ENCODE measurements around the gene MYO18A. TPM values are rescaled to one million over a fixed set of nuclear protein-coding genes. Genes with fewer than 3 reads are reported as not detected.

The MYO18A gene
- total and polyA plus RNA-seq, 10 of the 15 experiments (the other 5 are each of a cell fraction or from before 2014, with no cell fraction given): 2.9 to 66.0 (median 24.5) TPM

DNA sequence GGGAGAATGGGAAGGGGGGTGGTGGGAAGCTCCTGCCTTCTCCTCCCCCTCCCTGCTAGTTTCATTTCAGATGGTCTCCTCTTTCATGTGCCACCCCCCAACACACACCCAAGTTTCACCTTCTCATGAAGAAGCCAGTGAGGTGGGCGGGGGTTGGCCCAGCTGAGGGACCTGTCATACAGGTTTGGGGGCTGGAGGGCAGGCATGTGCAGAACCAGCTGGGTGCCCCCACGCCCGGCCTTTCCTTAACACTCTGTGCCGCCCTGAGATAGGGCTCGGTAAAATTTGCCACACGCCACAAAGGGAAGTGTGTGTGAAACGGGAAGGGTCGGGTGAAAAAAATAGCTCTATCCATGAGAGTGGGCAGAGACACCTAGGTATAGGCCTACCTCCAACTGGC, 79.9 kb downstream of the MYO18A start:
- DNase-seq (ENCODE audit: low read depth, low spot score): no peak
- in situ Hi-C loops (cut with MboI): no loop called here
- FAIRE-seq: no peak

DNA sequence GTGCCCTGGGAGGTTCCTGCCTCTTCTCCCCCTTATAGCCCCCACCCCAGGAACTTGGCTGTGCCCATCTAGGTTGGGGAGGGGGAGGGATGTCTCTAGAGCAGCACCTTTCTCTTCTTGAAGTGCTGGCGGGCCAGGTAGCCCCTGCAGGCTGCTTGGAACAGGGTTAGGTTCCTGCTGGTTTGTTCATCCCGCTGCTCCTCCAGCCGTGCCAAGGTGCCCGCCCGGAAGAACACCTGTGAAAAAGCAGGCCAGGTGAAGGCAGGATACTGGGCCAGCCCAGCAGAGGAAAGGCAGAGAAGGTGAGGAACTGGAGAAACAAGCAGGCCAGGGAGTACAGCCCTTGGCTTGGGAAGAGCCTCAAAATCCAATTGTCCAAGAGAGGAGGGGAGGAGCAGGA, 80.7 kb downstream of the MYO18A start:
- in situ Hi-C loops (cut with MboI): no loop called here
- H3K36me3 ChIP-seq (ENCODE audit: control insufficient read depth in 2 of 2, insufficient read depth in 2 of 2, low read length in 1 of 2): peaks cover 10 to 18% of the 10 kb centered on the region in 2 experiments; a peak in 3 of 4 replicates
- BruUV-seq (replicated peaks): no TSS peak
- WGBS (ENCODE audit: insufficient coverage, insufficient replicate concordance, low lambda C conversion rate, missing lambda C conversion rate): 94% methylated on average over 5 of the region's 5 CpGs
- no peaks in the 10 kb centered on the region for H3K27me3 ChIP-seq (replicated peaks in 1 of 2; ENCODE audit: control insufficient read depth in 2 of 2, insufficient read depth in 2 of 2, low read length in 1 of 2)
- no peaks in the 10 kb centered on the region for H4K20me1 ChIP-seq (ENCODE audit: control insufficient read depth, insufficient read depth)
- no peak overlapping the region for H3K27ac ChIP-seq (ENCODE audit: control insufficient read depth, insufficient read depth)
- POLR2A ChIA-PET: no interaction called here
- H3K4me3 ChIP-seq: no peak overlapping the region
- RAD21 ChIA-PET (ENCODE audit: unreplicated experiment): no interaction called here
- H3K9ac ChIP-seq (ENCODE audit: control insufficient read depth, insufficient read depth, low read length): no peak overlapping the region
- CTCF ChIA-PET: interaction anchor here (4.4 kb wide), 1 partner anchor 17 kb away, joined by 24 read pairs; no protein-coding TSS in a partner anchor
- H3K4me1 ChIP-seq (ENCODE audit: control insufficient read depth, insufficient read depth, low read length): no peaks in the 10 kb centered on the region
- SMC1A ChIA-PET (ENCODE audit: uncharacterized antibody, unreplicated experiment): no interaction called here
- DNase-seq (ENCODE audit: low read depth, low spot score) (no peak), ATAC-seq (no peak), FAIRE-seq (no peak)
- no peak overlapping the region for H3K4me2 ChIP-seq (ENCODE audit: control insufficient read depth, insufficient read depth)
- no peaks in the 10 kb centered on the region for H3K79me2 ChIP-seq (ENCODE audit: control insufficient read depth, insufficient read depth, low read length)
- intact Hi-C loops (cut with micrococcal nuclease; ENCODE audit: unreplicated experiment): no loop called here
- no peak overlapping the region for H2AFZ ChIP-seq (ENCODE audit: control insufficient read depth, low read depth, low read length)
- no peaks in the 10 kb centered on the region for H3K9me3 ChIP-seq (replicated peaks; ENCODE audit: control insufficient read depth, insufficient read depth, low read length)
- TF ChIP-seq KAT2A (conservative IDR thresholded peaks at IDR 0.05; ENCODE audit: control insufficient read depth, low read depth, low read length) (no peak), POLR2AphosphoS5 (IDR thresholded peaks at IDR 0.05; ENCODE audit: low read length) (no peak), TCF12 (IDR thresholded peaks at IDR 0.05; ENCODE audit: low read depth, low read length) (no peak), TCF7 (IDR thresholded peaks at IDR 0.05; ENCODE audit: borderline replicate concordance) (no peak), CBX5 (IDR thresholded peaks at IDR 0.05; ENCODE audit: low read depth) (no peak)
- TF ChIP-seq, protein P1, sequence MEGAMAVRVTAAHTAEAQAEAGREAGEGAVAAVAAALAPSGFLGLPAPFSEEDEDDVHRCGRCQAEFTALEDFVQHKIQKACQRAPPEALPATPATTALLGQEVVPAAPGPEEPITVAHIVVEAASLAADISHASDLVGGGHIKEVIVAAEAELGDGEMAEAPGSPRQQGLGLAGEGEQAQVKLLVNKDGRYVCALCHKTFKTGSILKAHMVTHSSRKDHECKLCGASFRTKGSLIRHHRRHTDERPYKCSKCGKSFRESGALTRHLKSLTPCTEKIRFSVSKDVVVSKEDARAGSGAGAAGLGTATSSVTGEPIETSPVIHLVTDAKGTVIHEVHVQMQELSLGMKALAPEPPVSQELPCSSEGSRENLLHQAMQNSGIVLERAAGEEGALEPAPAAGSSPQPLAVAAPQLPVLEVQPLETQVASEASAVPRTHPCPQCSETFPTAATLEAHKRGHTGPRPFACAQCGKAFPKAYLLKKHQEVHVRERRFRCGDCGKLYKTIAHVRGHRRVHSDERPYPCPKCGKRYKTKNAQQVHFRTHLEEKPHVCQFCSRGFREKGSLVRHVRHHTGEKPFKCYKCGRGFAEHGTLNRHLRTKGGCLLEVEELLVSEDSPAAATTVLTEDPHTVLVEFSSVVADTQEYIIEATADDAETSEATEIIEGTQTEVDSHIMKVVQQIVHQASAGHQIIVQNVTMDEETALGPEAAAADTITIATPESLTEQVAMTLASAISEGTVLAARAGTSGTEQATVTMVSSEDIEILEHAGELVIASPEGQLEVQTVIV (IDR thresholded peaks at IDR 0.05; ENCODE audit: borderline replicate concordance, partially characterized antibody): no peak
- TF ChIP-seq, protein P2, sequence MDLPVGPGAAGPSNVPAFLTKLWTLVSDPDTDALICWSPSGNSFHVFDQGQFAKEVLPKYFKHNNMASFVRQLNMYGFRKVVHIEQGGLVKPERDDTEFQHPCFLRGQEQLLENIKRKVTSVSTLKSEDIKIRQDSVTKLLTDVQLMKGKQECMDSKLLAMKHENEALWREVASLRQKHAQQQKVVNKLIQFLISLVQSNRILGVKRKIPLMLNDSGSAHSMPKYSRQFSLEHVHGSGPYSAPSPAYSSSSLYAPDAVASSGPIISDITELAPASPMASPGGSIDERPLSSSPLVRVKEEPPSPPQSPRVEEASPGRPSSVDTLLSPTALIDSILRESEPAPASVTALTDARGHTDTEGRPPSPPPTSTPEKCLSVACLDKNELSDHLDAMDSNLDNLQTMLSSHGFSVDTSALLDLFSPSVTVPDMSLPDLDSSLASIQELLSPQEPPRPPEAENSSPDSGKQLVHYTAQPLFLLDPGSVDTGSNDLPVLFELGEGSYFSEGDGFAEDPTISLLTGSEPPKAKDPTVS (IDR thresholded peaks at IDR 0.05; ENCODE audit: low read depth, low read length): no peak
- TF ChIP-seq, protein P3, sequence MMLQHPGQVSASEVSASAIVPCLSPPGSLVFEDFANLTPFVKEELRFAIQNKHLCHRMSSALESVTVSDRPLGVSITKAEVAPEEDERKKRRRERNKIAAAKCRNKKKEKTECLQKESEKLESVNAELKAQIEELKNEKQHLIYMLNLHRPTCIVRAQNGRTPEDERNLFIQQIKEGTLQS (IDR thresholded peaks at IDR 0.05; ENCODE audit: borderline replicate concordance, extremely low read depth, low read depth, low read length): no peak
- TF ChIP-seq, protein P4, sequence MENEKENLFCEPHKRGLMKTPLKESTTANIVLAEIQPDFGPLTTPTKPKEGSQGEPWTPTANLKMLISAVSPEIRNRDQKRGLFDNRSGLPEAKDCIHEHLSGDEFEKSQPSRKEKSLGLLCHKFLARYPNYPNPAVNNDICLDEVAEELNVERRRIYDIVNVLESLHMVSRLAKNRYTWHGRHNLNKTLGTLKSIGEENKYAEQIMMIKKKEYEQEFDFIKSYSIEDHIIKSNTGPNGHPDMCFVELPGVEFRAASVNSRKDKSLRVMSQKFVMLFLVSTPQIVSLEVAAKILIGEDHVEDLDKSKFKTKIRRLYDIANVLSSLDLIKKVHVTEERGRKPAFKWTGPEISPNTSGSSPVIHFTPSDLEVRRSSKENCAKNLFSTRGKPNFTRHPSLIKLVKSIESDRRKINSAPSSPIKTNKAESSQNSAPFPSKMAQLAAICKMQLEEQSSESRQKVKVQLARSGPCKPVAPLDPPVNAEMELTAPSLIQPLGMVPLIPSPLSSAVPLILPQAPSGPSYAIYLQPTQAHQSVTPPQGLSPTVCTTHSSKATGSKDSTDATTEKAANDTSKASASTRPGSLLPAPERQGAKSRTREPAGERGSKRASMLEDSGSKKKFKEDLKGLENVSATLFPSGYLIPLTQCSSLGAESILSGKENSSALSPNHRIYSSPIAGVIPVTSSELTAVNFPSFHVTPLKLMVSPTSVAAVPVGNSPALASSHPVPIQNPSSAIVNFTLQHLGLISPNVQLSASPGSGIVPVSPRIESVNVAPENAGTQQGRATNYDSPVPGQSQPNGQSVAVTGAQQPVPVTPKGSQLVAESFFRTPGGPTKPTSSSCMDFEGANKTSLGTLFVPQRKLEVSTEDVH (IDR thresholded peaks at IDR 0.05; ENCODE audit: low read depth, partially characterized antibody): no peak

More for the DNA sequence above, 79.9 kb downstream of the MYO18A start:
- H3K4me1 ChIP-seq (ENCODE audit: control insufficient read depth, insufficient read depth, low read length): no peaks in the 10 kb centered on the region
- no TSS peak for BruUV-seq (replicated peaks)
- no peaks in the 10 kb centered on the region for H3K79me2 ChIP-seq (ENCODE audit: control insufficient read depth, insufficient read depth, low read length)
- ChIA-PET RAD21 (ENCODE audit: unreplicated experiment) (no interaction called here), CTCF (interaction anchor here (0.6 to 4.4 kb wide), 5 partner anchors 12 to 344 kb away, joined by 3 to 24 read pairs (median 6); no protein-coding TSS in a partner anchor), POLR2A (interaction anchor here (0.5 kb wide), 1 partner anchor 137 kb away, joined by 3 read pairs; no protein-coding TSS in a partner anchor), SMC1A (ENCODE audit: uncharacterized antibody, unreplicated experiment) (interaction anchor here (1.0 to 2.2 kb wide), 2 partner anchors 132 to 135 kb away, joined by 3 to 9 read pairs; no protein-coding TSS in a partner anchor)
- H3K27me3 ChIP-seq (replicated peaks in 1 of 2; ENCODE audit: control insufficient read depth in 2 of 2, insufficient read depth in 2 of 2, low read length in 1 of 2): no peaks in the 10 kb centered on the region
- H3K4me2 ChIP-seq (ENCODE audit: control insufficient read depth, insufficient read depth): no peak overlapping the region
- 80% methylated on average over 8 of the region's 8 CpGs for WGBS (ENCODE audit: insufficient coverage, insufficient replicate concordance, low lambda C conversion rate, missing lambda C conversion rate)
- no peak for ATAC-seq
- no peak for TF ChIP-seq HDGF (IDR thresholded peaks at IDR 0.05)
- no peak overlapping the region for H3K4me3 ChIP-seq
- H3K9ac ChIP-seq (ENCODE audit: control insufficient read depth, insufficient read depth, low read length): no peak overlapping the region
- no peak overlapping the region for H2AFZ ChIP-seq (ENCODE audit: control insufficient read depth, low read depth, low read length)
- peaks cover 10 to 14% of the 10 kb centered on the region in 2 experiments; a peak in 3 of 4 replicates for H3K36me3 ChIP-seq (ENCODE audit: control insufficient read depth in 2 of 2, insufficient read depth in 2 of 2, low read length in 1 of 2)
- no peaks in the 10 kb centered on the region for H4K20me1 ChIP-seq (ENCODE audit: control insufficient read depth, insufficient read depth)
- H3K9me3 ChIP-seq (replicated peaks; ENCODE audit: control insufficient read depth, insufficient read depth, low read length): no peaks in the 10 kb centered on the region
- intact Hi-C loops (cut with micrococcal nuclease; ENCODE audit: unreplicated experiment): no loop called here
- H3K27ac ChIP-seq (ENCODE audit: control insufficient read depth, insufficient read depth): no peak overlapping the region

Data from GM12878 (cell line).